ENCODE results near the gene SFTA2. TPM values are rescaled to one million over a fixed set of nuclear protein-coding genes. Genes with fewer than 3 reads are reported as not detected.

The SFTA2 gene
- total RNA-seq, 1 experiment from 2014 or later = not detected

GRCh38 chr6:30908700-30909099 is 23.3 kb downstream of the SFTA2 start:
- no peak for TF ChIP-seq CTCF (conservative IDR thresholded peaks at IDR 0.05)
- no peak overlapping the region for H3K14ac ChIP-seq (ENCODE audit: insufficient read depth, low read length)
- no peak overlapping the region for H2AK5ac ChIP-seq (ENCODE audit: insufficient read length, low read length)
- H3K23me2 ChIP-seq (ENCODE audit: insufficient read length, low read depth, low read length, poor library complexity, severe bottlenecking) = peaks cover 9% of the 10 kb centered on the region
- no peak overlapping the region for H4K5ac ChIP-seq (ENCODE audit: insufficient read length, low read depth, low read length)
- no peak for DNase-seq
- peaks cover 2% of the 10 kb centered on the region; the same call in 1 of the 2 replicates for H3K79me2 ChIP-seq (ENCODE audit: insufficient read depth, low read length)
- no peaks in the 10 kb centered on the region for H3K9me3 ChIP-seq (ENCODE audit: control insufficient read depth, low read depth, low read length)
- Mint-ChIP-seq H3K9me3 (no peaks in the 10 kb centered on the region), H3K4me3 (peak overlapping the region; percentile 99 to 100), H3K36me3 (ENCODE audit: insufficient read depth in 1 of 3, low read depth in 3 of 3) (peaks cover 26 to 45% (median 45%) of the 10 kb centered on the region in 3 experiments), H3K4me1 (peaks cover 22 to 30% of the 10 kb centered on the region in 2 experiments), H3K27me3 (ENCODE audit: low read depth) (no peaks in the 10 kb centered on the region; the same call in 1 of the 2 replicates), H3K27ac (peak overlapping the region in 1 of 3 experiments; percentile 5; a peak in 1 of 7 replicates)
- no peak overlapping the region for H4K8ac ChIP-seq (replicated peaks; ENCODE audit: insufficient read length, low read depth, low read length)
- no peaks in the 10 kb centered on the region for H4K20me1 ChIP-seq (ENCODE audit: control insufficient read depth, insufficient read depth, insufficient read length)
- no peak overlapping the region for H3K27ac ChIP-seq (ENCODE audit: insufficient read length, low read depth, low read length)
- no peak overlapping the region for H2BK20ac ChIP-seq (ENCODE audit: low read depth, low read length, poor library complexity, severe bottlenecking)
- no peak overlapping the region for H3K56ac ChIP-seq (ENCODE audit: insufficient read length, low read depth, low read length)
- no peak overlapping the region for H2BK15ac ChIP-seq (ENCODE audit: low read depth, low read length)
- no peak overlapping the region for H3T11ph ChIP-seq (ENCODE audit: low read length)
- no CpG with 5 or more reads among the region's 2 CpGs for WGBS (ENCODE audit: extremely low coverage, insufficient read length, low lambda C conversion rate)
- peak overlapping the region; percentile 100 for H3K4me2 ChIP-seq (ENCODE audit: insufficient read depth, insufficient read length, low read length)
- H2BK12ac ChIP-seq (ENCODE audit: insufficient read length, low read depth, low read length) = no peak overlapping the region
- no peak overlapping the region for H3K4ac ChIP-seq (ENCODE audit: low read depth, low read length)
- no peak overlapping the region for H3K18ac ChIP-seq (ENCODE audit: insufficient read length, low read depth, low read length)
- H3K27me3 ChIP-seq (ENCODE audit: insufficient read depth, low read length) = no peaks in the 10 kb centered on the region
- H3K4me1 ChIP-seq (ENCODE audit: insufficient read depth, low read length) = peaks cover 4% of the 10 kb centered on the region; the same call in 1 of the 2 replicates
- H3K9ac ChIP-seq (ENCODE audit: extremely low read depth, insufficient read length, low read length) = peak overlapping the region; percentile 95
- H2BK120ac ChIP-seq (ENCODE audit: low read depth, low read length, poor library complexity, severe bottlenecking) = no peak overlapping the region
- no peak overlapping the region for H3K23ac ChIP-seq (ENCODE audit: insufficient read length, low read depth, low read length)
- H2BK5ac ChIP-seq (ENCODE audit: insufficient read length, low read length) = no peak overlapping the region
- no peak overlapping the region for H4K91ac ChIP-seq (ENCODE audit: insufficient read length, low read depth, low read length)
- no peaks in the 10 kb centered on the region for H3K79me1 ChIP-seq (ENCODE audit: insufficient read depth, low read depth, low read length, poor library complexity, severe bottlenecking)
- no peak overlapping the region for H2AFZ ChIP-seq (ENCODE audit: low read length)

Data from H9 (cell line).